Esophagus muscularis mucosa (tissue), 4 donors: Measurements from ENCODE around the gene ZSCAN10. TPM values are rescaled to one million over a fixed set of nuclear protein-coding genes. Genes with fewer than 3 reads are reported as not detected.

Experiments used
- DNase-seq: peaks from one replicate; pipeline ENCODE4 v3.0.0-alpha.2; 2017; ENCODE audit errors: extremely low spot score
- H3K27ac ChIP-seq, 4 donors: fragments of 200-600 bp; sonication (generic); replicated peaks in 1 of 4; 1 replicate in 3 of 4; 2 replicates in 1 of 4; pipeline ENCODE4 v1.5.1; 2016 to 2019; ENCODE audit warnings: mild to moderate bottlenecking in 1 of 4
- H3K27me3 ChIP-seq, 4 donors: fragments of 200-600 bp; sonication (generic); one replicate each; pipeline versions ENCODE4 v1.5.1 to v1.6.0; 2016 to 2019
- H3K36me3 ChIP-seq, 4 donors: fragments of 200-600 bp; sonication (generic); one replicate each; pipeline ENCODE4 v1.5.1; 2016 to 2019
- H3K4me1 ChIP-seq, 4 donors: fragments of 200-600 bp; sonication (generic); one replicate each; pipeline ENCODE4 v1.5.1; 2016 to 2019
- H3K4me3 ChIP-seq, 4 donors: fragments of 200-600 bp; sonication (generic); 1 replicate in 2 of 4; 2 replicates in 2 of 4; pipeline ENCODE4 v1.5.1; 2016 to 2019; ENCODE audit warnings: mild to moderate bottlenecking in 4 of 4, moderate library complexity in 1 of 4
- H3K9me3 ChIP-seq, 4 donors: fragments of 200-600 bp; sonication (generic); 1 replicate in 3 of 4; 2 replicates in 1 of 4; pipeline ENCODE4 v1.5.1; 2016 to 2019
- EP300 ChIP-seq: sonication (generic); formaldehyde crosslinking; IDR thresholded peaks from one replicate; pipeline ENCODE4 v1.6.1; 2017; ENCODE audit warnings: antibody characterized with exemption
- POLR2A ChIP-seq: fragments of 450-650 bp; IDR thresholded peaks from one replicate; pipeline ENCODE4 v1.6.1; 2017; ENCODE audit warnings: antibody characterized with exemption, moderate library complexity, mild to moderate bottlenecking, low read depth
- POLR2AphosphoS5 ChIP-seq, 2 donors: sonication (generic); formaldehyde crosslinking; IDR thresholded peaks; one replicate each; pipeline ENCODE4 v1.6.1; 2017; ENCODE audit warnings: antibody characterized with exemption in 2 of 2
- WGBS: methylation state at CpG from one replicate; pipeline ENCODE4 v1.1.5; 2018; 5-methylcytosine and 5-hydroxymethylcytosine counted together
- intact Hi-C: fragments of 100-400 bp; cut with DNase I; formaldehyde crosslinking; loops from one replicate; pipeline ENCODE4 v1.15.1; 2023
- small RNA-seq, 3 donors: library from RNA; depleted of rRNA; stranded (forward); fragments of <200 nt; gene quantifications; one replicate each; pipeline ENCODE3, GENCODE V24; 2016
- total RNA-seq, 4 donors: library from RNA; depleted of rRNA; stranded (reverse); fragments of >200 nt; gene quantifications; one replicate each; pipeline versions ENCODE4 v1.1.0 to v1.2.1, GENCODE V29; 2016
- TF ChIP-seq, protein P1 (sequence below), 3 experiments: fragments of 200-600 bp in 2 of 3; fragments of 450-650 bp in 1 of 3; sonication (generic) in 2 of 3; IDR thresholded peaks; one replicate each; pipeline ENCODE4 v1.5.1; 2017 to 2019; ENCODE audit warnings: antibody characterized with exemption in 3 of 3, mild to moderate bottlenecking in 2 of 3, moderate library complexity in 1 of 3

The ZSCAN10 gene
- total RNA-seq, 4 donors from 2014 or later = not detected

DNA sequence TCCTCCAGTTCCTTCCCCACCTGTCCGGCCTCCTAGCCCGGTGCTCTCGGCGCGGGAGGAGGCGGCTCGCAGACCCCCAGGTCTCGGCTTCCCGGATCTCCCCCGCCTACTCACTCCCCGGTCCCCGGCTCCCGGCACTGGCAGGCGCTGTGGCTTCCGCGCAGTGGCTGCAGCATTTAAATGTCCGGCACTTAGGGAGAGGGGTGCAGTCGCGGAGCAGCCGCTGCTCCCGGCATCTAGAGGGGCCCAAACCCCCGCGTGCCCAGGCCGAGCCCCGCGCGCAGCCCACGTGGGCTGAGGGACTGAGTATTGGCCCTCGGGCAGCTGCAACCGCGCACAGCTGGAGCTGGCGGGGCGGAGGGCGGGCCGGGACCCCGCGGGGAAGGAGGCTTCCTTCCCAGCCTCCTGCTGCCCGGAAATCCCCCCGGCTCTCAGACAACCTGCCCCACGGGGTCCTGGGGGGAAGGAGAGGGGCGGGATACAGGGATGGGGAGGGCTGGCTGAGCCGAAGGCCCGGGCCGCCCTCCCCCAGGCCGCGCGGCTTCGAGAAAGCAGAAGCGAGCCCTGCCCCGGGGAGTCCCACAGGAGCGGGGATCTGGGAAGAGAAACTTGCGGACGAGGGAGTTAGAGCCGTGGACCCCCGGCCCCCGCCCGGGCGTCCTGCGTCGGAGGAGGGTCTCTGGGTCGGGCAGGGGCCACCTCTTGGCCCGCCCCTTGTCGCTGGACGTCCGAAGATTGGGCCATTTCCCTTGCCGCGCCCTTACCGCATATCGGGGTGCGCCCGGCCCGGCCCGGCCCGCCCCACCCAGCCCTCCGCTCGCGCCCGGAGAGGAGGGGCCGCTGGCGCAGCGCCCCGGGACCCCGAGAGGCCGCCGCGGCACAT lies 53.1 kb downstream of the ZSCAN10 start, which contains the start of gene MMP25:
TSS of gene MMP25 (plus strand) at position 804 of the 883 bp plus-strand sequence. CDS start 357 bp downstream, outside the sequence.
- Histone ChIP-seq H3K27me3 (peaks cover 6 to 97% (median 55%) of the 10 kb centered on the region in 4 donors), H3K4me1 (peaks cover 20 to 25% (median 23%) of the 10 kb centered on the region in 4 donors), H3K27ac (no peak within 1 kb of the TSS), H3K4me3 (peak within 1 kb of the TSS; percentile 48 to 60 (median 54)), H3K36me3 (no peaks in the 10 kb centered on the region), H3K9me3 (no peaks in the 10 kb centered on the region)
- under 1% methylated on average over 34 of the region's 86 CpGs for WGBS
- intact Hi-C loops = no loop called here
- TF ChIP-seq POLR2A = no peak
- TF ChIP-seq EP300 = no peak
- TF ChIP-seq POLR2AphosphoS5 (IDR thresholded peaks at IDR 0.05) = no peak
- TF ChIP-seq, protein P1, sequence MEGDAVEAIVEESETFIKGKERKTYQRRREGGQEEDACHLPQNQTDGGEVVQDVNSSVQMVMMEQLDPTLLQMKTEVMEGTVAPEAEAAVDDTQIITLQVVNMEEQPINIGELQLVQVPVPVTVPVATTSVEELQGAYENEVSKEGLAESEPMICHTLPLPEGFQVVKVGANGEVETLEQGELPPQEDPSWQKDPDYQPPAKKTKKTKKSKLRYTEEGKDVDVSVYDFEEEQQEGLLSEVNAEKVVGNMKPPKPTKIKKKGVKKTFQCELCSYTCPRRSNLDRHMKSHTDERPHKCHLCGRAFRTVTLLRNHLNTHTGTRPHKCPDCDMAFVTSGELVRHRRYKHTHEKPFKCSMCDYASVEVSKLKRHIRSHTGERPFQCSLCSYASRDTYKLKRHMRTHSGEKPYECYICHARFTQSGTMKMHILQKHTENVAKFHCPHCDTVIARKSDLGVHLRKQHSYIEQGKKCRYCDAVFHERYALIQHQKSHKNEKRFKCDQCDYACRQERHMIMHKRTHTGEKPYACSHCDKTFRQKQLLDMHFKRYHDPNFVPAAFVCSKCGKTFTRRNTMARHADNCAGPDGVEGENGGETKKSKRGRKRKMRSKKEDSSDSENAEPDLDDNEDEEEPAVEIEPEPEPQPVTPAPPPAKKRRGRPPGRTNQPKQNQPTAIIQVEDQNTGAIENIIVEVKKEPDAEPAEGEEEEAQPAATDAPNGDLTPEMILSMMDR (IDR thresholded peaks at IDR 0.05) = no peak
- DNase-seq = no peak

DNA sequence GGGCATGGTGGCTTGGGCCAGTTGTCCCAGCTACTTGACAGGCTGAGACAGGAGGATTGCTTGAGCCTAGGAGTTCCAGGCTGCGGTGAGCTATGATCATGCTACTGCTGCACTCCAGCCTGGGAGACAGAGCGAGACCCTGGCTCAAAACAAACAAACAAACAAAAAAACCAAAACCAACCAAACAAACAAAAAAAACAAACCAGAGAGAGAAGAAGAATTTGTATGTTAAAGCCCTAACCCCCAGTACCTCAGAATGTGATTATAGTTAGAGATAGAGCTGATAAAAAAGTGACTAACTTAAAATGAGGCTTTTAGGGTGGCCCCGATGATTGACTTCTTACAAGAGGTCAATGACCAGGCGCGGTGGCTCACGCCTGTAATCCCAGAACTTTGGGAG lies 54.4 kb downstream of the ZSCAN10 start:
- WGBS = 90% methylated on average over 6 of the region's 6 CpGs
- H3K4me3 ChIP-seq = peak overlapping the region in 1 of 4 donors; percentile 53
- intact Hi-C loops = no loop called here
- no peaks in the 10 kb centered on the region for H3K36me3 ChIP-seq
- peaks cover 6 to 98% (median 57%) of the 10 kb centered on the region in 4 donors for H3K27me3 ChIP-seq
- no peaks in the 10 kb centered on the region for H3K9me3 ChIP-seq
- H3K27ac ChIP-seq = no peak overlapping the region
- no peak for TF ChIP-seq POLR2A
- TF ChIP-seq POLR2AphosphoS5 (IDR thresholded peaks at IDR 0.05) = no peak
- TF ChIP-seq, protein P1 (IDR thresholded peaks at IDR 0.05) = no peak
- TF ChIP-seq EP300 = no peak
- peaks cover 20 to 25% (median 23%) of the 10 kb centered on the region in 4 donors for H3K4me1 ChIP-seq
- no peak for DNase-seq

DNA sequence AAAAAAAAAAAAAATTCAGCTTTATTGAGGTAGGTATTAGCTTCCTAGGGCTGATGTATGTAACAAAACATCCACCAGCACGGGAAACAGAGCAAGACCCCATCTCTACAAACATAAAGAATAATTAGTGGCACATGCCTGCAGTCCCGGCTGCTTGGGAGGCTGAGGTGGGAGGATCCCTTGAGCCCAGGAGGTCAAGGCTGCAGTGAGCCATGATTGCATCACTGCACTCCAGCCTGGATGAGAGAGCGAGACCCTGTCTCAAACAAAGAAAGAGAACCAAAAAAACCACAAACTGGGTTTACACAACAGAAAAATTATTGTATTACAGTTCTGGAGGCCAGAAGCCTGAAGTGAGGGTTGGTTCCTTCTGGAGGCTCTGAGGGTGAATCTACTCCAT lies 56.7 kb downstream of the ZSCAN10 start:
- Histone ChIP-seq H3K27ac (no peak overlapping the region), H3K4me3 (no peak overlapping the region), H3K9me3 (no peaks in the 10 kb centered on the region), H3K36me3 (no peaks in the 10 kb centered on the region), H3K27me3 (peaks cover 6 to 98% (median 56%) of the 10 kb centered on the region in 4 donors), H3K4me1 (peaks cover 20 to 25% (median 23%) of the 10 kb centered on the region in 4 donors)
- intact Hi-C loops = no loop called here
- TF ChIP-seq, protein P1 (IDR thresholded peaks at IDR 0.05) = no peak
- TF ChIP-seq POLR2AphosphoS5 (IDR thresholded peaks at IDR 0.05) (no peak), EP300 (no peak), POLR2A (no peak)
- WGBS = 81% methylated on average over 3 of the region's 3 CpGs
- no peak for DNase-seq

DNA sequence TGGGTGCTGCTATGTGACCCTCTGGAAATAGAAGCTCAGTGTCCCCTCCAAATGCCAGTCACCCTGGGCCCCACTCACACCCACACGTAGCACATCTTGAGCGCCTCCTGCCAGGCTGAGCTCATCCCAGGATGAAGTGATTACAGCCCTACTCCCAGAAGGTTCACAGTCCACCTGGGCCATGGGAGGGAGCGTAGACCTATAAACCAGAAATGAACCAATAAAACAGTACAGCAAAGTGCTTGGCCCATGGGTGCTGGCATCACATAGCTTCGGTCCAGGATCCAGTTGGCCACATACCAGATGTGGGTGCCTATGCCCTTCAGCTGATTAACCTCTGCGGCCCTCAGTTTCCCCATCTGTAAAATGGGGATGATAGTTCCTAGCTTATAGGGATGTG lies 60.2 kb downstream of the ZSCAN10 start:
- no peaks in the 10 kb centered on the region for H3K9me3 ChIP-seq
- H3K27me3 ChIP-seq = peaks cover 0 to 98% (median 49%) of the 10 kb centered on the region in 4 donors
- TF ChIP-seq EP300 (no peak), POLR2A (no peak), POLR2AphosphoS5 (IDR thresholded peaks at IDR 0.05) (no peak)
- TF ChIP-seq, protein P1 (IDR thresholded peaks at IDR 0.05) = no peak
- intact Hi-C loops = no loop called here
- 87% methylated on average over 5 of the region's 5 CpGs for WGBS
- no peaks in the 10 kb centered on the region for H3K36me3 ChIP-seq
- no peak overlapping the region for H3K27ac ChIP-seq
- DNase-seq = no peak
- H3K4me3 ChIP-seq = no peak overlapping the region
- peaks cover 7 to 13% (median 10%) of the 10 kb centered on the region in 4 donors for H3K4me1 ChIP-seq

Small RNAs within 50 kb of the gene (small RNA-seq; reads per million reads assigned to genes)
- gene RNU1-22P = 0 to 0.19 (median 0) reads per million in 3 donors

Other genes with a start within 250 kb of the ZSCAN10 start
- not detected for gene PRSS22, start 241.1 kb downstream of the ZSCAN10 start, total RNA-seq
- 10 to 100 TPM; 41.9 to 47.2 (median 43.9) TPM for gene FLYWCH2, start 216.1 kb downstream of the ZSCAN10 start, total RNA-seq
- gene FLYWCH1, start 187.4 kb downstream of the ZSCAN10 start, total RNA-seq = 10 to 100 TPM; 33.8 to 61.6 (median 46.8) TPM
- under 1 TPM in 1 of 4 donors, not detected in 3; 0.13 TPM for gene KREMEN2, start 135.0 kb downstream of the ZSCAN10 start, total RNA-seq
- 1 to 10 TPM; 2.2 to 7.5 (median 4.7) TPM for gene PAQR4, start 129.9 kb downstream of the ZSCAN10 start, total RNA-seq
- gene PKMYT1, start 118.8 kb downstream of the ZSCAN10 start, total RNA-seq = 1 to 10 TPM in 1 of 4 donors, under 1 TPM in 1, not detected in 2; 0.57 to 2.5 TPM
- under 1 TPM in 3 of 4 donors, not detected in 1; 0.17 to 0.42 (median 0.32) TPM for gene CLDN9, start 86.4 kb downstream of the ZSCAN10 start, total RNA-seq
- not detected for gene CLDN6, start 81.1 kb downstream of the ZSCAN10 start, total RNA-seq
- 100 to 1,000 TPM in 1 of 4 donors, 10 to 100 TPM in 3; 20.9 to 140 (median 57.5) TPM for gene TNFRSF12A, start 78.9 kb downstream of the ZSCAN10 start, total RNA-seq
- gene HCFC1R1, start 75.4 kb downstream of the ZSCAN10 start, total RNA-seq = 100 to 1,000 TPM in 2 of 4 donors, 10 to 100 TPM in 2; 28.8 to 134 (median 72.2) TPM
- gene THOC6, start 75.3 kb downstream of the ZSCAN10 start, total RNA-seq = 10 to 100 TPM; 14.1 to 27.9 (median 23.0) TPM
- gene BICDL2, start 62.4 kb downstream of the ZSCAN10 start, total RNA-seq = under 1 TPM in 2 of 4 donors, not detected in 2; 0.19 to 0.42 TPM
- 1 to 10 TPM in 1 of 4 donors, under 1 TPM in 3; under 0.01 to 4.5 (median 0.12) TPM for gene MMP25, start 52.7 kb downstream of the ZSCAN10 start, total RNA-seq
- gene IL32, start 33.7 kb downstream of the ZSCAN10 start, total RNA-seq = 10 to 100 TPM; 13.7 to 40.8 (median 31.2) TPM
- 10 to 100 TPM; 10.6 to 25.0 (median 17.1) TPM for gene ZNF205, start 13.3 kb upstream of the ZSCAN10 start, total RNA-seq
- 10 to 100 TPM in 3 of 4 donors, 1 to 10 TPM in 1; 8.4 to 18.3 (median 13.5) TPM for gene ZNF213, start 35.7 kb upstream of the ZSCAN10 start, total RNA-seq
- not detected for gene OR1F1, start 88.9 kb upstream of the ZSCAN10 start, total RNA-seq
- 1 to 10 TPM; 5.8 to 8.2 (median 7.1) TPM for gene ZNF200, start 135.9 kb upstream of the ZSCAN10 start, total RNA-seq
- gene MEFV, start 157.3 kb upstream of the ZSCAN10 start, total RNA-seq = 1 to 10 TPM; 1.2 to 4.0 (median 1.5) TPM
- gene ZNF263, start 184.2 kb upstream of the ZSCAN10 start, total RNA-seq = 10 to 100 TPM; 31.1 to 54.3 (median 42.8) TPM
- gene TIGD7, start 206.1 kb upstream of the ZSCAN10 start, total RNA-seq = 1 to 10 TPM; 4.6 to 8.3 (median 7.6) TPM
- 10 to 100 TPM; 15.4 to 18.9 (median 16.9) TPM for gene ZNF75A, start 206.2 kb upstream of the ZSCAN10 start, total RNA-seq